Inflammatory macrophage treated with lipopolysaccharide for 4 hours (primary cell): ENCODE results near the gene LRRC4C.

Experiments
- DNase-seq: peaks from one replicate; pipeline ENCODE4 v3.0.0-alpha.2; 2020

The LRRC4C gene

DNA sequence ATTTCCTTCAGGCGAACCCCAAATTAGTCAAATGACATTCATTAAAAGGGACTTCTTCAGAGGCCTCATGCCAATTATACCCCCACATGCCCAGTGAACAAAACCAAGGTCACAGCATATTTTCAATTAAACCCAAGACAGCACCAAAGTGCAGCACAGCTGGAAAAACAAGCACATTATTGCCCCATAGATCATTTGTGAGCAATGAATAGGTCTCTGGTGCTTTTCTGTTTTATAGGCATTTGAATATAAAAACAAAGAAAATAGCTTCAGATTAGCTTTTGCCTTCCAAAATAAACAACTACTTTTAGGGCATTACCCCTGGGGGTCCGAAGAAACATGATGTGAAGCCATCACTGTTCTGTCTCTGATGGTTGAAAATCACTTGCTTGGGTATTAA lies 1319.9 kb downstream of the LRRC4C start:
- DNase-seq = no peak

DNA sequence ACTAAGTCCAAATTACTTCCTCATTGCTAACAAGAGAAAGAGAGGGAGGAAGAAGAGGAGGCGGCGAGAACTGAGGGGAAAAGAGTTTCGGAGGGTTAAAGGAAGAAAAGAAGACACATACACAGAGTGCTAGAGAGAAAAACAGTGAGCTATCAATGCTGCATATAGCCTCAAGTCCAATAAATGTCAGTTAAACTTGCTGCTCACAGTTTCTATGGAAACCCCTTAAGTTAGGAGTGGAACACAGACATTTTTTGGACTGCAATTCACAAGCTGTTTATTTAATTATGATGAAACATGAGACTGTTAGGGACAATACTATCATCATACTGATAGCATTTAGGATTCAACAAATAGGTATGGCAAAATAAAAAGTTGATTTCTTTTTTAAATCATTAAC lies 1320.4 kb downstream of the LRRC4C start:
- no peak for DNase-seq

DNA sequence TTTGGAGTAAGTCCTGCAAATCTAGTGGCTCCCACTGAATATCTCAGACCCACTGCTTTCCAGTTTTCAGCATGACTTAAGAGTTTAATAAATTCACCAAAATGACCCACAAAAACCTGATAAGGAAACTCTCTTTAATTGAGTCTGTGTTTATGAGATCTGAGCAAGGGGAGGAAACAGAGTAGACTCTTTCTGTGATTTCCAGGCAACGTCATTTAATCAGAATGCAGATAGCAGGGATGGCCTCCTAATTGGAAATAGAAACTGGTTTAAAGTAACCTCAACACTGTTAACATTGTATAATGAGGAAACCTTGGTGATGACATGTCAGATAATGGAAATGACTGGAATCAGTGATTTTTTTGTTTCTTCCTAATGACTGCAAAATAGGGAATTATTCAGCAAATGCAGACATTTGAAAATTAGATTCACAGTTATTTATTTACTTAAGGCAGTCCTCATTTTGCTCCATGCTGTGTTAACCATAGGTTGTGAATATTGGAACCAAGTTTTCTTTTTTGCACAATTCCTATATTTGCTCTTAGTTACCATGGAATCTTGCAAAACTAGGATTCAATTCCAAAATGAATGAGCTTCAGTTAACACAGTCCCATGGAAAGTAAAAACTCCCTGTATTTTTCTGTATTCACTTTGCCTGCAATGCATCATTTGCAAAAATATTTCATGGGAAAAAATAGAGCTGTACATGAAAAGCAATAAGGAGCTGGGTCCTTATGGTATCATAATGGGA lies 1324.5 kb downstream of the LRRC4C start:
- no peak for DNase-seq

DNA sequence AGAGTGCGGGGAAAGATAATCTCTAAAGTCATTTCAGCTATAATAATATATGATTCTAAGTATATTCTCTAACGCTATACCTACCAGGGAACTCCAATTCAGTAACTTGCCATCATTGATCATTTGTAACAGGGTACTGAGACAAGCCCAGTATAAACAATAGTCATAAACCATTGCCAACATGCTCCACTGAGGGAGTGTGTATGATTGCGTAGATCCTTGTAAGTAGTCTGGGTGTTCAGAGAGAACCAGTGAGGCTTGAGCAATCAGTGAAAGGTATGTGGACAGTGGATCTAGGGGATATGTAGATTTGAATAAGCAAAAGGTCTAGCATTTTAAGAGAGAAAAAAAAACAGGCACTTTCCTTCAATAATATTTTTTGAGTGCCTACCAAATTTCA lies 1326.0 kb downstream of the LRRC4C start:
- no peak for DNase-seq

DNA sequence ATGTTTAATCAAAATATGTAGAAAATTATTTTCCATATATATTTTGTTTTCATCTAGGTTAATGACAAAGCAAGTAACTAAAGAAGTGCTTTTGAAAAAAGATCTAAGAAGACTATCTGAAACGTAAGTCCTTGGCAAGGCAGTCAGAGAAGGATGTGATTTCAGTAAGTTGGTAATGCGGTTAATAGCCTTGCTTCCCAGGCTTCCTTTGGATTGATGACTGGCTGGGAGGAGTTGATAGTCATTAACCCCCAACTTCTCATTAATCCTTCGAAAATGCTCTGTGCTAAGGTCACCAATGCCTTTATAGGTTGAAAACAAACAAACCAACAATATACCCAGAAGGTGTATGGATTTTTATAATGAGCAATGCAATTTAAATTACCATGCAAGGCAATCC lies 1326.5 kb downstream of the LRRC4C start:
- no peak for DNase-seq

DNA sequence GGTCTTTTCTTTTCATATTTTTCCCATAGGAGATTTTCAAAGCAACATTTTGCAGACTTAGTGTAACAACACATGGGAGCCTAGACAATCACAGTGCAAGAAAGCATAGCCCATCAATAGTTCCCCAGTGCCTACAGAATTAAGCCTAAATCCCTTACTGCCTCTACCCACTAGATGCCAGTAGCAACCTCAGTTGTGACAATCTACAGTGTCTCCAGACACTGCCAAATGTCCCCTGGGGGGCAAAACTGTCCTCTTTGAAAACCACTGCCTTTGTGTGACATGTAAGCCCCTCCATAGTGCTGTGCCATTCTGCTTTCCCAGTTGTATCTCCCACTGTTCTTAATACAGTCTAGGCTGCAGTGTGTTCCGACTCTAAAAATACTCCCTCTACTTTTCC lies 1329.0 kb downstream of the LRRC4C start:
- no peak for DNase-seq

DNA sequence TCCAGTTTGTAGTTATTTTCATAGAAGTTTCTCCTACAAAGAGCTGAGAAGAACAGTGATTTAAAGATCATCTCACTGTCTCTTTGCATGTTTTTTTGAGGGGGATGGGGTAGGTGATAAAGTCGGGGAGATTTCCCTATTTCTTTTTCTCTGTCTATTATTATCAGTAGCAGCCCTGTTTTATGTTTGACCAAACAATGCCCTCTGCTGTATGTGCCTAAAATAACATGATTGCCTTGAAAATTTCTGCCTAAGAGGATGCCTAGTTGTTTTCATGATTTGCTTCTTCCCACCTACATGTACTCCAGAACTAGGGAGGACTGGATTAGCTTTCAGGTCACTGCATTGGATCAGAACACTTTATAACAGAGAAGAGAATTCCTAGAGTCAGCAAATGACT lies 1330.2 kb downstream of the LRRC4C start:
- DNase-seq = no peak

DNA sequence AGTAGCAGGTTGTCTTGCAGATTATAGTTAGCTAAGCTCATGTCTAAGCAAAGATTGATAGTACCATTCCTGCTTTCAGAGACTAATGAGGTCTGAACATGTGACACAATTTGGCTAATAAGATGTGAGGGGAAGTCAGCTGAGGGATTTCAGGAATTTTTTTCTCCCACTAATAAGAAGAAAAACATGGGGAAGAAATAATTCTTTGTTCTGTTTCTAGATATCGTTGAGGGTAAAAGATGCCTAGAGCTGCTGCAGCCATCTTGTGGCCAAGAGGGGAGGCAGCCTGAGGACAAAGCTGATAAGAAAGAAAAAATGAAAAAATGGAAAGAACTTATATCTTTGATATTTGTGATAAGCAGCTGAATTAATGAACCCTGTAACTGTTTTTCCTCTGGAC lies 1334.4 kb downstream of the LRRC4C start:
- DNase-seq = no peak

DNA sequence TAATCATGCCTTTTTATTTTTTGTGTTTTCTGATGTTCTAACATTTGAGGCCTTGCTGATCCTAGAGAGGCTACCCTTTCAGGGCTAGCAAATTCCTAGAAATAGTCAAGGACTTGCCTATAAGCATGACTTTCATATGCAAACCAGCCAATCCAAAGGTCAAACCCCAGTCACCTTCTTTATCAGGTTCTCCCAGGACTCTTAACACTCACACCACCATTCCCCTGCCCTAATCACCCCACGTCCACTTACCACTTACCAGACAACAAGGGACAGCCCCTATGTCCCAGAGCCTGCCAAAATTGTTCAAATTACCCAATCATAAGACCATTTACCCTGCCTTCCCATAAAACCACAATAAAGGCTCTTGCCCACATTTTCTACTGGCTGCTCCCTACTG lies 1339.8 kb downstream of the LRRC4C start:
- DNase-seq = no peak

DNA sequence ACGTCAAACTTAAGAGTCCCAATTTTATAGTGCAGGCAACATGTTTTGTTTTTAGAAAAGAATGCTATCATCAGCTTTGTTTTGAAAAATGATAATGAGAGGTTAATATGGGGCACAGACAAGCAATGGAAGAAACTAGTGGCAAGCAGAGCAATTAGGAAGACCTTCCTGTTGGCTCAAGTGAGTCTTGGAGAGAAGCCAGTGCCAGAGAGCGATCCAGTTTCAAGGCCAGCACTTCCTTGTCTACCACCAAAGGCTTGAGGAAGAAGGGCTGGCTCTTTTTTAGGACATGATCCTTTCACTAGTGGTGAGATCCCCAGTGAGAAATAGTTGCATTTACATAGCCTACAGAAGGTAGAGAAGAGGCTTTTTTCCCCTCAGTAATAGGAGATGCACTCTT lies 1340.7 kb downstream of the LRRC4C start:
- DNase-seq = no peak

DNA sequence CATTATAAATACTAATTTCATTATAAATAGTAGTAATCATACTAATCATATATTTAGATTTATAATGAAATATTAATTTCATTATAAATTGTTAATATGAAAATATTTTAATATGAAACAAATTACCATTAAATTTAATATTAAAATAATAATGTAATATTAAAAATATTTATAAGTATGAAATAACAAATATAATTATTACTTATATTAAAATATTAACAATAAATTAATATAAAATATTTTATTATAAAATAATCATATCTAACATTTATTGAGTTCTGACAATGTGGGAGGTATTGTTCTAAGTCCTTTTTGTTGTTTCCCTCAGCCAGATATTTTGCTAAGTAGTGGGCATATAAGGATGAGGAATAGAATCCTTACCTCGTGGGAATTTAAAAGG lies 1341.4 kb downstream of the LRRC4C start:
- no peak for DNase-seq

DNA sequence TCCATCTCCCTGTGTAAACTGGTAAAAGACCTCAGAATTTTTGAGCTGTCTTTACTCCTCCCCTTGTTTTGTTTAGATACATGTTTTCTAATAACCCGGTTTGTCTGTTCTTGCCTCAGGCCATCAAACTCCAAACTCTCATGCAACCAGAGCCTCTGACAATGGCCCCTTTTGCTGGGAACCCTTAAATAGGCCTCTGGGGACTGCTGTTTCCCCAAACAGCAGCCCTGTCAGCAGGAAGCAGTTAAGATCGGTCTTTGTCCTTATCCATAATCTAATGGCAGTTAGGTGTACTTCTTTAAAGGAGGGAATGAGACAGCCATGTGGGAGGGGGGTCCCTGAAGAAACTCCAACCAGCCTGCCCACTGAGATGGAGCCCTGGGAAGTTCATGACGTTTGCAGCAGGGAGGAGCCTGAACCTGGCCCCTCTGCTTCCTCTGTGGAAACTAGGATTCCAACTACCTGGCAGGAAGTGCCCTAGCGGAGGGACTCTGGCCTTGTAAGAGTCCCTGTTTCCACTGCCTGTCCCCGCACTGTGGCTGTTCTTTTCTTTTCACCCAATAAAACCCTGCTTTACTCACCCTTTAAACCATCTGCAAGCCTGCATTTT lies 1354.4 kb downstream of the LRRC4C start:
- no peak for DNase-seq

DNA sequence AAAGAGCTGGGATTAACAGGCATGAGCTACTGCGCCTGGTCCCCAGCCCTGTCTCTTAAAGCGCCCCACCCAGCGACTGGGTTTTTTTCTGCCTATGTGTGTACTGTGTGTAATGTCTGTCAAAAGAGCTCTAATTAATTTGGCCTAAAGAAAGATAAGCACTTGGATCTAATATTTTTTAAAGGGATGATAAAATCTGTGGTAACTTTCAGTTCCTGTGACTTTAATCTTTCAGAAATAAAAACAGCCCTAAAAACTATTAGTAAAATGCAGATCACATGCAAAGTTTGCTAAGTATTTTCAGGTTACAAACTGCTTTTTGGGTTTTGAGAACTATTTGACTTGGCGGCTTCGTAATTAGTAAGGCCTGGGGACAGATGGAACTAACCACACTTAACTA lies 1358.7 kb downstream of the LRRC4C start:
- no peak for DNase-seq

DNA sequence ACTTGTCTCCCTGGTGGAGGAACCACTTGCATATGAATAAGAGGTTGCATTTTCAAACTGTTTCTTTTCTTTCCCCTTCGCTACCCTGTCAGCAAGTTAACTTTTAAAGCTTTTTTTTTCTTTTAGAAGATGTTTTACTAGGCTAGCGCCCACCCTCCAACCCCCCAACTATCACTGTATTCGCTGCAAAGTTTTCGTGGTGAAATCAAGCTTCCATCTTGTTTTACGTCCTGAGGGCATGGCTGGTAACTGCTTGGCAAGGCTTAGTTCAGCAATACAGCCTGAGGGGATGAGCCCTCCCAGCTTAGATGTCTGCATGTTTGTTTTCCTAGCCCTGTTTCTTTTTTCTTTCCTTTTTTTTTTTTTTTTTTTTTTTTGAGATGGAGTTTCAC lies 1359.3 kb downstream of the LRRC4C start:
- DNase-seq = no peak

DNA sequence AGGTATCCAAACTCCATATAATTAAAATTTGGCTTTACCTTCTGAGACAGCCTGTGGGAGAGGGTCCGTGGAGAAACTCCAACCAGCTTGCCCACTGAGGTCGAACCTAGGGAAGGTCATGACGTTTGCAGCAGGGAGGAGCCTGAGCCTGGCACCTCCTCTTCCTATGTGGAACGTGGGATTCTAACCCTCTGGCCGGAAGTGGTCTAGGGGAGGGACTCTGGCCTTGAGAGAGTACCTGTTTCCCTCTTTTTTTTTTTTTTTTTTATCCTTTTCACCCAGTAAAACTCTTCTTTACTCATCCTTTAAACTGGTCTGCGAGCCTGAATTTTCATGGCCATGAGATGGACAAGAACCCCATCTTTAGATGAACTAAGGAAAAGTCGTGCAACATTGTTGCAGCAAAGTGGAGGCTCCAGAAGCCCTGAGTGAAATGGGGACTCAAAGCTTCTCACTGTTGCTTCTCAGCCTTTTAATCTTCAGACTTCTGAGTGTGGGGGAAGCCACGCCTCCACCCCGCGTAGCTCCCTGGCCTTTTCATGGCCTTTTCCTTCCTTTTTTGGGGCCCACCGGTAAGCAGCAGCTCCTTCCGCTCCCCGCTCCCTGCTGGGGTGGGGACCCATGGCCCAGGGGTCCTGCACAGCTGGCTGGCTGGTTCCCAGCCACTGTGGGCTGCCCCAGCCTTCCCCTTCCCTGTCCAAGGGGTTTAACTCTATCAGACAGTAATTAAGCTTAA lies 1359.9 kb downstream of the LRRC4C start:
- no peak for DNase-seq

DNA sequence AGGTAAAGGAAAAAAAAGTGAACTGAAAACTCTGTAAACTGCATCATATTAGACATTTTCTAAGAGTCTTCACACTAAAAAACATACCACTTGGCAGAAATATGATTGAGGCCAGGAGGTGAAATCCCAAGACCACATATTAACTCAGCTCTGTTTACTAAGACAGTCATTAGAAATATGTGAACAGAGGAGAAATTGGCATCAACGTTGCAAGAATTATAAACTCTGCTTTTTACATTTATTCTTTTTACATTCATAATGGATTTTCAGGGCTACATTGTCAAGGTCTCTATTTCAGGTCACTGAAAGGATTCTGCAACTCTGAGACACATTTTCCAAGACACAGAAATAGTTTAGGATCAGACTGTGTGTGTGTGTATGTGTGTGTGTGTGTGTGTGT lies 1364.0 kb downstream of the LRRC4C start:
- DNase-seq = no peak

DNA sequence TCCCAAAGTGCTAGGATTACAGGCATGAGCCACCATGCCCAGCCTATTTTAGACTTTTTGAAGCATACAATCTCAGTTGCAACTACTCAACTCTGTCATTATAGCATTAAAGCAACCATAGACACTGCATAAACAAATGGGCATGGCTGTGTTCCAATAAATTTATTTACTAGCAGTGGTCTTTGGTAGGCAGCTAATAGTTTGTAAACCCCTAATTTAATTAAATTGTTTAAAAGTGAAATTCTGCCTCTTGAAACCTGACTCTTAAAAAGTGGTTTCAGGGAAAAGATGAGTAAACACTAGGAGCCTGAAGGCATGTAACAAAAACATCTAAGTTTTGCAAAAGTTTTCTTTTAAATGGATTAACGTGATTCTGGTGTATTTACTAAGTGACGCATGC lies 1364.5 kb downstream of the LRRC4C start:
- no peak for DNase-seq

DNA sequence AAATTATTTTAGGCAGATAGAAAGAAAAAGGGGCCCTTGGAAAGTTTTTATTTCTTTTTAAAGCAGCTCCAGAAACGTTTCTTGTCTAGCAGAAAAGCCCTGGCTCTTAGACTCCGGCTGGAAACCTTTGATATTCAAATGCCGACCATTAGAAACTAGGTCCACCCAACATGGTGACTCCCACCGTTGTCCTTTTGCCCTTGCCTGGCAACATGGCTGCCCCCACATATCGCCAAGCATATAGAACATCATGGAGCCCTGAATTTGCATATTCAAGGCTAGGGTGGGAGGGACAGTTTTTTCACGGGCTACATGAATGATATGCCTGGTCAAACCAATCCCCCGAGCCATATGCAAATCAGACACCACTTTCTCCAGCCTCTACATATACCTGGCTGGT lies 1379.0 kb downstream of the LRRC4C start:
- DNase-seq = no peak
